DOHH2 (cell line): ENCODE results near the gene YTHDC2.
A peak's percentile ranks its signal among the peaks of the same experiment; 100 is the strongest.

Experiments
- H3F3A ChIP-seq: fragments of 200-600 bp; sonication (generic), shearing (Covaris generic); 2 replicates; pipeline ENCODE4 v1.6.0; 2016; ENCODE audit warnings: antibody characterized with exemption, mild to moderate bottlenecking; ENCODE audit not compliant: control insufficient read depth, insufficient read depth
- H3K27ac ChIP-seq: fragments of 200-600 bp; sonication (generic); 2 replicates; pipeline ENCODE4 v1.5.1; 2014; ENCODE audit warnings: low read depth, mild to moderate bottlenecking, low read length, moderate library complexity
- H3K27me3 ChIP-seq: fragments of 200-600 bp; sonication (generic); 2 replicates; pipeline ENCODE4 v1.6.1; 2014; ENCODE audit warnings: mild to moderate bottlenecking, low read length, mixed read lengths; ENCODE audit not compliant: control insufficient read depth
- H3K36me3 ChIP-seq: fragments of 200-600 bp; sonication (generic); 2 replicates; pipeline ENCODE4 v1.6.1; 2014; ENCODE audit warnings: mild to moderate bottlenecking, low read length, moderate library complexity, mixed read lengths; ENCODE audit not compliant: control insufficient read depth
- H3K4me1 ChIP-seq: fragments of 200-600 bp; sonication (generic); 2 replicates; pipeline ENCODE4 v1.6.1; 2014; ENCODE audit warnings: mild to moderate bottlenecking, low read length, mixed read lengths; ENCODE audit not compliant: control insufficient read depth
- H3K4me2 ChIP-seq: fragments of 200-600 bp; sonication (generic); 2 replicates; pipeline ENCODE4 v1.6.0; 2014; ENCODE audit warnings: mild to moderate bottlenecking, low read length, moderate library complexity
- H3K4me3 ChIP-seq: fragments of 200-600 bp; sonication (generic); 2 replicates; pipeline ENCODE4 v1.5.1; 2014; ENCODE audit warnings: mild to moderate bottlenecking, low read length, mixed read lengths
- H3K79me2 ChIP-seq: fragments of 200-600 bp; sonication (generic); 2 replicates; pipeline ENCODE4 v1.6.1; 2014; ENCODE audit warnings: mild to moderate bottlenecking, low read length, mixed read lengths; ENCODE audit not compliant: control insufficient read depth
- H3K9me2 ChIP-seq: fragments of 200-600 bp; sonication (generic); replicated peaks from 2 replicates; pipeline ENCODE4 v1.6.1; 2014; ENCODE audit warnings: mild to moderate bottlenecking, low read length, mixed read lengths; ENCODE audit not compliant: control insufficient read depth
- H3K9me3 ChIP-seq: fragments of 200-600 bp; sonication (generic); 2 replicates; pipeline ENCODE4 v1.6.1; 2014; ENCODE audit warnings: antibody characterized with exemption, low read length, mixed read lengths; ENCODE audit not compliant: control insufficient read depth, insufficient read depth
- H4K20me1 ChIP-seq: fragments of 200-600 bp; sonication (generic); 2 replicates; pipeline ENCODE4 v1.6.0; 2014; ENCODE audit warnings: low read depth, mild to moderate bottlenecking, antibody characterized with exemption, low read length, moderate library complexity; ENCODE audit not compliant: control insufficient read depth, insufficient read depth
- CTCF ChIP-seq: fragments of 200-600 bp; sonication (generic); IDR thresholded peaks from one replicate; pipeline ENCODE4 v1.5.1; 2014; ENCODE audit warnings: antibody characterized with exemption, mild to moderate bottlenecking, low read depth, low read length; ENCODE audit not compliant: poor library complexity, severe bottlenecking
- EZH2phosphoT487 ChIP-seq: fragments of 200-600 bp; sonication (generic); IDR thresholded peaks from 2 replicates; pipeline ENCODE4 v1.6.1; 2017; ENCODE audit warnings: borderline replicate concordance, mild to moderate bottlenecking, antibody characterized with exemption, low read length, moderate library complexity, mixed read lengths

YTHDC2 gene

GRCh38 chr5:113514289-113514635 is 768 bp downstream of the YTHDC2 start:
- H4K20me1 ChIP-seq, result no peaks in the 10 kb centered on the region
- no peaks in the 10 kb centered on the region for H3K27me3 ChIP-seq
- H3K4me3 ChIP-seq, result peak overlapping the region; percentile 97
- TF ChIP-seq CTCF, result no peak
- no peak for TF ChIP-seq EZH2phosphoT487
- H3K36me3 ChIP-seq, result peaks cover 29% of the 10 kb centered on the region
- H3K9me3 ChIP-seq, result peaks cover 3% of the 10 kb centered on the region; the same call in 1 of the 2 replicates
- no peaks in the 10 kb centered on the region for H3K9me2 ChIP-seq
- H3K27ac ChIP-seq, result no peak overlapping the region
- peaks cover 48% of the 10 kb centered on the region for H3K79me2 ChIP-seq
- H3K4me2 ChIP-seq, result peak overlapping the region; percentile 92
- H3F3A ChIP-seq, result no peaks in the 10 kb centered on the region
- peaks cover 20% of the 10 kb centered on the region for H3K4me1 ChIP-seq

GRCh38 chr5:113518884-113519283 is 5.4 kb downstream of the YTHDC2 start:
- peaks cover 33% of the 10 kb centered on the region for H3K4me1 ChIP-seq
- H3K27me3 ChIP-seq, result no peaks in the 10 kb centered on the region
- H3K79me2 ChIP-seq, result peaks cover 77% of the 10 kb centered on the region

GRCh38 chr5:113519412-113519811 is 5.9 kb downstream of the YTHDC2 start:
- TF ChIP-seq CTCF, result no peak
- no peak for TF ChIP-seq EZH2phosphoT487
- peaks cover 37% of the 10 kb centered on the region for H3K4me1 ChIP-seq
- no peaks in the 10 kb centered on the region for H3K9me3 ChIP-seq
- no peak overlapping the region for H3K4me3 ChIP-seq
- H3K9me2 ChIP-seq, result no peaks in the 10 kb centered on the region
- no peak overlapping the region for H3K27ac ChIP-seq
- H4K20me1 ChIP-seq, result no peaks in the 10 kb centered on the region
- H3K36me3 ChIP-seq, result peaks cover 43% of the 10 kb centered on the region
- H3K27me3 ChIP-seq, result no peaks in the 10 kb centered on the region
- H3K79me2 ChIP-seq, result peaks cover 76% of the 10 kb centered on the region
- H3F3A ChIP-seq, result no peaks in the 10 kb centered on the region; the same call in 1 of the 2 replicates
- no peak overlapping the region for H3K4me2 ChIP-seq

More at GRCh38 chr5:113518884-113519283, 5.4 kb downstream of the YTHDC2 start:
- no peaks in the 10 kb centered on the region; the same call in 1 of the 2 replicates for H3F3A ChIP-seq
- no peak overlapping the region for H3K4me2 ChIP-seq
- H3K4me3 ChIP-seq, result no peak overlapping the region
- no peak for TF ChIP-seq EZH2phosphoT487
- no peak for TF ChIP-seq CTCF
- H3K9me2 ChIP-seq, result no peaks in the 10 kb centered on the region
- H3K27ac ChIP-seq, result no peak overlapping the region
- no peaks in the 10 kb centered on the region for H4K20me1 ChIP-seq
- H3K36me3 ChIP-seq, result peaks cover 40% of the 10 kb centered on the region
- H3K9me3 ChIP-seq, result no peaks in the 10 kb centered on the region

- no peak for TF ChIP-seq EZH2phosphoT487
- TF ChIP-seq CTCF, result no peak
- H3K36me3 ChIP-seq, result peaks cover 46% of the 10 kb centered on the region
- no peaks in the 10 kb centered on the region; the same call in none of the 2 replicates for H3F3A ChIP-seq
- peaks cover 39% of the 10 kb centered on the region for H3K4me1 ChIP-seq
- H3K4me3 ChIP-seq, result no peak overlapping the region
- no peaks in the 10 kb centered on the region for H3K9me2 ChIP-seq
- H3K79me2 ChIP-seq, result peaks cover 71% of the 10 kb centered on the region
- no peaks in the 10 kb centered on the region for H4K20me1 ChIP-seq
- H3K27me3 ChIP-seq, result no peaks in the 10 kb centered on the region
- H3K9me3 ChIP-seq, result no peaks in the 10 kb centered on the region
- H3K27ac ChIP-seq, result no peak overlapping the region
- H3K4me2 ChIP-seq, result no peak overlapping the region
Observed at GRCh38 chr5:113520429-113520828, 6.9 kb downstream of the YTHDC2 start.
